ENCODE data around the gene MDM4. TPM values are rescaled to one million over a fixed set of nuclear protein-coding genes. Genes with fewer than 3 reads are reported as not detected.

The MDM4 gene
- total and polyA plus RNA-seq, 2 donors (not counting 1 experiment from before 2014, with no cell fraction given), result 46.6 to 374 TPM

- no peaks in the 10 kb centered on the region for H3K27me3 ChIP-seq (replicated peaks in 1 of 4; ENCODE audit: control extremely low read depth in 1 of 4, control insufficient read depth in 3 of 4, insufficient read depth in 4 of 4, low read length in 3 of 4)
- peaks cover 22 to 32% of the 10 kb centered on the region in 2 donors for H3K4me1 ChIP-seq (ENCODE audit: control insufficient read depth in 2 of 2, insufficient read depth in 2 of 2, low read length in 2 of 2)
- H3K9ac ChIP-seq (ENCODE audit: low read length), result no peak overlapping the region
- H3K9me3 Mint-ChIP-seq (ENCODE audit: insufficient read depth), result no peaks in the 10 kb centered on the region
- H3K27me3 Mint-ChIP-seq, result no peaks in the 10 kb centered on the region
- ATAC-seq (ENCODE audit: low read depth), result no peak
- no peak for TF ChIP-seq EZH2 (IDR thresholded peaks at IDR 0.05; ENCODE audit: borderline replicate concordance, insufficient read depth, low read depth, low read length, poor library complexity, severe bottlenecking)
- TF ChIP-seq CTCF (IDR thresholded peaks at IDR 0.05), result no peak
- intact Hi-C loops (cut with micrococcal nuclease), result no loop called here
- peaks cover 56% of the 10 kb centered on the region for H4K20me1 ChIP-seq (ENCODE audit: control insufficient read depth, insufficient read depth, low read length, poor library complexity, severe bottlenecking)
- CTCF ChIA-PET, result interaction anchor here (0.8 to 3.7 kb wide), 6 partner anchors 15 to 278 kb away, joined by 3 to 25 read pairs (median 4); partner anchors contain the start of gene MDM4
- H3K9me3 ChIP-seq (ENCODE audit: control extremely low read depth in 1 of 3, control insufficient read depth in 2 of 3, insufficient read depth in 1 of 3, low read length in 2 of 3), result peaks cover 0 to under 1% (median 0%) of the 10 kb centered on the region in 3 donors
- H3K4me3 Mint-ChIP-seq, result no peak overlapping the region
- no peak overlapping the region for H3K4me2 ChIP-seq (replicated peaks; ENCODE audit: low read depth, low read length, poor library complexity, severe bottlenecking)
- H3K27ac ChIP-seq (ENCODE audit: low read length in 2 of 2), result peak overlapping the region in 1 of 2 donors; percentile 14
- DNase-seq, result peak; percentile 31
- H3K36me3 ChIP-seq (replicated peaks in 1 of 2; ENCODE audit: control extremely low read depth in 1 of 2, control insufficient read depth in 1 of 2, extremely low read depth in 1 of 2, insufficient read depth in 2 of 2, low read length in 1 of 2), result peaks cover 9 to 94% of the 10 kb centered on the region in 2 experiments
- POLR2A ChIA-PET, result no interaction called here
- peaks cover 95% of the 10 kb centered on the region for H3K79me2 ChIP-seq (ENCODE audit: control insufficient read depth, insufficient read depth, low read length)
- 100% methylated on average over 4 of the region's 7 CpGs for WGBS (ENCODE audit: insufficient coverage)
- H3K4me3 ChIP-seq (ENCODE audit: control extremely low read depth in 1 of 5, extremely low read depth in 1 of 5, insufficient read depth in 1 of 5, low read depth in 2 of 5, low read length in 4 of 5), result no peak overlapping the region
- peaks cover 27% of the 10 kb centered on the region for H3K4me1 Mint-ChIP-seq
- H2AFZ ChIP-seq (ENCODE audit: insufficient read depth, low read depth, low read length, poor library complexity, severe bottlenecking), result no peak overlapping the region
- no peak overlapping the region for H3K27ac Mint-ChIP-seq
Measured at GRCh38 chr1:204529371-204529895, 13.2 kb downstream of the MDM4 start.

GRCh38 chr1:204530932-204531331 is 14.7 kb downstream of the MDM4 start:
- DNase-seq, result peak; percentile 44
- Histone ChIP-seq H3K9me3 (ENCODE audit: control extremely low read depth in 1 of 3, control insufficient read depth in 2 of 3, insufficient read depth in 1 of 3, low read length in 2 of 3) (no peaks in the 10 kb centered on the region), H3K4me2 (replicated peaks; ENCODE audit: low read depth, low read length, poor library complexity, severe bottlenecking) (peak overlapping the region; percentile 50), H3K27ac (ENCODE audit: low read length in 2 of 2) (peak overlapping the region; percentile 17 to 67), H3K4me1 (ENCODE audit: control insufficient read depth in 2 of 2, insufficient read depth in 2 of 2, low read length in 2 of 2) (peaks cover 13 to 21% of the 10 kb centered on the region in 2 donors), H3K36me3 (replicated peaks in 1 of 2; ENCODE audit: control extremely low read depth in 1 of 2, control insufficient read depth in 1 of 2, extremely low read depth in 1 of 2, insufficient read depth in 2 of 2, low read length in 1 of 2) (peaks cover 12 to 88% of the 10 kb centered on the region in 2 experiments), H4K20me1 (ENCODE audit: control insufficient read depth, insufficient read depth, low read length, poor library complexity, severe bottlenecking) (peaks cover 58% of the 10 kb centered on the region), H3K9ac (ENCODE audit: low read length) (peak overlapping the region; percentile 2), H2AFZ (ENCODE audit: insufficient read depth, low read depth, low read length, poor library complexity, severe bottlenecking) (no peak overlapping the region), H3K27me3 (replicated peaks in 1 of 4; ENCODE audit: control extremely low read depth in 1 of 4, control insufficient read depth in 3 of 4, insufficient read depth in 4 of 4, low read length in 3 of 4) (no peaks in the 10 kb centered on the region), H3K4me3 (ENCODE audit: control extremely low read depth in 1 of 5, extremely low read depth in 1 of 5, insufficient read depth in 1 of 5, low read depth in 2 of 5, low read length in 4 of 5) (no peak overlapping the region), H3K79me2 (ENCODE audit: control insufficient read depth, insufficient read depth, low read length) (peaks cover 95% of the 10 kb centered on the region)
- peaks cover 21% of the 10 kb centered on the region for H3K4me1 Mint-ChIP-seq
- no peaks in the 10 kb centered on the region for H3K27me3 Mint-ChIP-seq
- peak; percentile 63 for ATAC-seq (ENCODE audit: low read depth)
- H3K27ac Mint-ChIP-seq, result peak overlapping the region; percentile 62
- WGBS (ENCODE audit: insufficient coverage), result no CpG with 5 or more reads among the region's 1 CpG
- ChIA-PET CTCF (interaction anchor here (0.6 to 3.7 kb wide), 7 partner anchors 10 to 86 kb away, joined by 3 to 25 read pairs (median 3); partner anchors contain the start of gene MDM4), POLR2A (interaction anchor here (1.3 kb wide), 1 partner anchor 15 kb away, joined by 5 read pairs; the partner anchor contains the start of gene MDM4)
- TF ChIP-seq EZH2 (IDR thresholded peaks at IDR 0.05; ENCODE audit: borderline replicate concordance, insufficient read depth, low read depth, low read length, poor library complexity, severe bottlenecking) (no peak), CTCF (IDR thresholded peaks at IDR 0.05) (no peak)
- intact Hi-C loops (cut with micrococcal nuclease), result no loop called here
- no peaks in the 10 kb centered on the region for H3K9me3 Mint-ChIP-seq (ENCODE audit: insufficient read depth)
- peak overlapping the region; percentile 12 for H3K4me3 Mint-ChIP-seq
